Neural progenitor cell (in vitro differentiated cells): ENCODE data around the gene PACS1.

ENCODE experiments used
- EZH2 ChIP-seq: fragments of 200-600 bp; sonication (generic); IDR thresholded peaks from 2 replicates; pipeline ENCODE4 v1.6.1; 2017; ENCODE audit warnings: antibody characterized with exemption, mild to moderate bottlenecking, moderate library complexity
- EZH2phosphoT487 ChIP-seq: fragments of 200-600 bp; sonication (generic); IDR thresholded peaks from 2 replicates; pipeline ENCODE4 v1.6.1; 2017; ENCODE audit warnings: antibody characterized with exemption
- TF ChIP-seq, protein P1 (sequence below): fragments of 200-600 bp; sonication (generic); IDR thresholded peaks from 2 replicates; pipeline ENCODE4 v1.5.1; 2017; ENCODE audit warnings: antibody characterized with exemption, mild to moderate bottlenecking

DNA sequence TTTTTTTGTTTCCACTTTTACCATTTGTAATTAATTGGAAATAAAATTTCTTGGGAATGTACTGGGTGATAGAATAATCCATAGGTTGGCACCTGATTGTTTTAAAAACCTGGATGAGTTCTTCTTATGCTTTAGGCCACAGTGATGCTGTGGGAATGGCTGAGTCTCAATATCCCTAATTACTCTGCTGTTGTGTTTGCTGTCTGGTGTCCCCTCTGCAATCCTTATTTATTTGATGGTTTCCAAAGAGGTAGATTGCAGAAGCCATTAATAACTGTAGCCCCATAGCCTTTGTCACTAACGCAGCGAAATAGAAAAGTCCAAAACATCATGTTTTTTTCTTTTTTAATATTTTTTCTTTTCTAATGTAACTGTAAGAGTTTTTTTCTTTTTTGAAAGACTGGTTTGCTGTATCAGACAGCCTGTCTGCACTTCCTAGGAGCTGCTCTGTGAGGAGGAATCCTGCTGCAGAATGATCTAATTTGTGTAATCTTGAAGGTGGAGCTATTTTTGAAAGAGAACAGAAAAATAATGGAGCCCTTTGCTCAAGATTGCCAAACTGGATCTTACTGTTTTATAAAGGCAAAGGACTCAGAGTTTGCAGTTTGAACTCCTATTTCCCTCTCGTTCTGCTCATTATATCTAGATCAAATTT lies 14.9 kb downstream of the PACS1 start:
- TF ChIP-seq, protein P1, sequence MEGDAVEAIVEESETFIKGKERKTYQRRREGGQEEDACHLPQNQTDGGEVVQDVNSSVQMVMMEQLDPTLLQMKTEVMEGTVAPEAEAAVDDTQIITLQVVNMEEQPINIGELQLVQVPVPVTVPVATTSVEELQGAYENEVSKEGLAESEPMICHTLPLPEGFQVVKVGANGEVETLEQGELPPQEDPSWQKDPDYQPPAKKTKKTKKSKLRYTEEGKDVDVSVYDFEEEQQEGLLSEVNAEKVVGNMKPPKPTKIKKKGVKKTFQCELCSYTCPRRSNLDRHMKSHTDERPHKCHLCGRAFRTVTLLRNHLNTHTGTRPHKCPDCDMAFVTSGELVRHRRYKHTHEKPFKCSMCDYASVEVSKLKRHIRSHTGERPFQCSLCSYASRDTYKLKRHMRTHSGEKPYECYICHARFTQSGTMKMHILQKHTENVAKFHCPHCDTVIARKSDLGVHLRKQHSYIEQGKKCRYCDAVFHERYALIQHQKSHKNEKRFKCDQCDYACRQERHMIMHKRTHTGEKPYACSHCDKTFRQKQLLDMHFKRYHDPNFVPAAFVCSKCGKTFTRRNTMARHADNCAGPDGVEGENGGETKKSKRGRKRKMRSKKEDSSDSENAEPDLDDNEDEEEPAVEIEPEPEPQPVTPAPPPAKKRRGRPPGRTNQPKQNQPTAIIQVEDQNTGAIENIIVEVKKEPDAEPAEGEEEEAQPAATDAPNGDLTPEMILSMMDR = no peak
- TF ChIP-seq EZH2phosphoT487 (no peak), EZH2 (no peak)
